GM18520 (cell line): ENCODE measurements around the gene DMD.

ENCODE experiments used
- ATAC-seq: cut with Tn5 transposase; IDR thresholded peaks from one replicate; pipeline ENCODE4 v1.9.1; 2021; ENCODE audit not compliant: unreplicated experiment

The DMD gene

GRCh38 chrX:31266203-31267076 lies 1944.9 kb downstream of the DMD start:
- peak; percentile 81 for ATAC-seq

- no peak for ATAC-seq
These were observed 1946.0 kb downstream of the DMD start for GRCh38 chrX:31265383-31265782.

GRCh38 chrX:31260351-31260750 lies 1951.0 kb downstream of the DMD start:
- no peak for ATAC-seq

GRCh38 chrX:31258166-31258565 lies 1953.2 kb downstream of the DMD start:
- no peak for ATAC-seq

GRCh38 chrX:31255310-31256033 lies 1955.9 kb downstream of the DMD start:
- ATAC-seq: no peak

- no peak for ATAC-seq
These were observed 1959.2 kb downstream of the DMD start for GRCh38 chrX:31252133-31252532.

GRCh38 chrX:31251336-31251735 lies 1960.0 kb downstream of the DMD start:
- no peak for ATAC-seq

GRCh38 chrX:31245714-31246113 lies 1965.6 kb downstream of the DMD start:
- peak; percentile 85 for ATAC-seq

GRCh38 chrX:31243804-31244203 lies 1967.5 kb downstream of the DMD start:
- ATAC-seq: no peak

- ATAC-seq: no peak
These were observed 1970.4 kb downstream of the DMD start for GRCh38 chrX:31240982-31241381.

- ATAC-seq: peak; percentile 67
These were observed 1974.2 kb downstream of the DMD start for GRCh38 chrX:31237189-31237588.

- ATAC-seq: peak; percentile 51
These were observed 1975.1 kb downstream of the DMD start for GRCh38 chrX:31236231-31236630.

- ATAC-seq: no peak
These were observed 1977.3 kb downstream of the DMD start for GRCh38 chrX:31233941-31234496.

- no peak for ATAC-seq
These were observed 1978.8 kb downstream of the DMD start for GRCh38 chrX:31232506-31232905.

- ATAC-seq: peak; percentile 92
These were observed 1982.4 kb downstream of the DMD start for GRCh38 chrX:31228909-31229308.

- ATAC-seq: no peak
These were observed 1982.9 kb downstream of the DMD start for GRCh38 chrX:31228415-31228832.

- no peak for ATAC-seq
These were observed 1984.1 kb downstream of the DMD start for GRCh38 chrX:31227250-31227649.

- no peak for ATAC-seq
These were observed 1985.5 kb downstream of the DMD start for GRCh38 chrX:31225819-31226218.

GRCh38 chrX:31224381-31225012 lies 1986.9 kb downstream of the DMD start:
- no peak for ATAC-seq

GRCh38 chrX:31223817-31224216 lies 1987.5 kb downstream of the DMD start:
- ATAC-seq: peak; percentile 92

GRCh38 chrX:31222946-31223345 lies 1988.4 kb downstream of the DMD start:
- no peak for ATAC-seq
